ENCODE results near the gene MRPL43.

MRPL43 gene

GRCh38 chr10:101019440-101019703 lies 32.1 kb upstream of the MRPL43 start:
- no peak for DNase-seq

DNA sequence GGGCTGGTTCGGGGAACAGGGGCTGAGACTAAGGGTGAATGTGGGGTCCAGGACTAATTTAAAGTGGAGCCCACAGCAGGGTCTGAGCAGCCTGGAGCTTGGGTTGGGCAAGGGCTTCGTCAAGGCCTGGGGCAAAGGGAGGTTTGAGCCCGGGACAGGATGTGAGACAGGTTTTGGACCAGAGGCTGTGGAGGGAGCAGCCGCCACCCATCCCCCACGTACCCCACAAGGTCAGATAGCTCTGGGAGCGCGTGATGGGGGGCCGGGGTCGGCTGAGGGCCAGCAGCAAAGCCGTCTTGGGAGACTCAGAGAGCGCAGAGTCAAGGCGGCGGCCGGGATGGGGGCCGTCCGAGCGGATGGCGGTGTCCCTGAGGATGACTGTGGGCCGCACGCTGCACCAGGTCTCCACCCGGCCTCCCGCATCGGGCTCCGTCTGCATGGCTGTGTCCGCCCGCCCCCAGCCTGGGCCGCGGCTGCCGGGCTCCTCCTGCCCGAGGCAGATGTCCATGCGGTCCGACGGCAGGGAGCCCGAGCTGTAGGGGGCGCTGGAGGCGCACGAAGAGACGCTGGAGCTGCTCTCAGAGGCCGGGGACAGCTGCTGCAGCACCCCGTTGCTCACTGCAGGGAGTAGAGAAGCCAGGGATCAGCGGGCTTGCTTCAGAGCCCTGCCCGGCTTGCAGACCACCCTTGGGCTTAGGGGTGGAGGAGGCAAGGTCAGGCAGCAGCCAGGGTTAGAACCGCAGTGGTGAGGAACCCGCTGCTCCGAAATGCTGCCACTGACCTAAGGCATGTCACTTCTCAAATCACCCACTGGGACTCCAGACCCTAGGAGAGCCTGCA lies 31.5 kb upstream of the MRPL43 start:
- DNase-seq: peak in 4 of 5 donors; percentile 48 to 73 (median 55)

DNA sequence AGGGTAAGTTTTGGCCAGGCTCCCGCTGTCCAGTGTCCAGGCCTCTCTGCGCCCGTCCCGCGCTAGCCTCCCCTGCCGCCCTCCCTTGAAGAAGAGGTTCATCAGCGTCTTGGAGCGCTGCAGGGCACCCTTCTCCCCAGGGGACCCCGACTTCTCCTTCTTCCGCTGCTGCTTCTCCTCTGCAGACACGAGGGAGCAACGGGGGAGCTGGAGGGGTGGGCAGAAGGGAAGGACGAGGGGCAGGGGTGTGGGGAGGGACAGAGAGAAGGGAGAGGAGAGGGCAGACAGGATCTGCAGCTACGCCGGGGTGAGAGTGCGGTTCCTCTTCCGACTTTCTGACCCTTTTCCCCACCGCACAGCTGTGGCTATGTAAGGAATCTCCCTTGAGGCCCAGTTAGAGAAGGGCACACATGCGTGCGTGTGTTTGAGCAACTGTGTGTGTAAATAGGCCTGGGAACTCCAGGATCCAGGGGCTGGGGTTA lies 30.9 kb upstream of the MRPL43 start:
- DNase-seq: no peak

DNA sequence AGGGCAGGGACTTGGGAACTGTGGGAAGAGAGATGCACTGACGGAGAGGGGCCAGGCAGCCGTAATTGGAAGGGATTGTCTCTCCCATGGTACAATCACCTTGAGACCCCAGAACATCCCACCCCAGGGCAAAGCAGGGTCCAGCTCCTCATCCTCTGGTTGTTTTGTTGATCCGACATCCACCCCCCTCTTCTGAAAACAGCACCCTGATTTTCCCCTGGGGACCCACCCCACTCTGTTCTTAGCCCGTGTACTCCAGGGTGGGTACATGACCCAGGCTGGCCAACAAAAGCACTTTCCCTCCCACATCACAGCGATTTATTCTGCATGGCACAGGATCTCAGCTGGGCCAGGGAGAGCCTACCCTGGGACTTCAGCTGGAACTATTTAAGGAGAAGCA lies 29.5 kb upstream of the MRPL43 start:
- no peak for DNase-seq

GRCh38 chr10:101015582-101015973 lies 28.3 kb upstream of the MRPL43 start:
- no peak for DNase-seq

- no peak for DNase-seq
These were observed 27.8 kb upstream of the MRPL43 start for GRCh38 chr10:101014966-101015581.

DNA sequence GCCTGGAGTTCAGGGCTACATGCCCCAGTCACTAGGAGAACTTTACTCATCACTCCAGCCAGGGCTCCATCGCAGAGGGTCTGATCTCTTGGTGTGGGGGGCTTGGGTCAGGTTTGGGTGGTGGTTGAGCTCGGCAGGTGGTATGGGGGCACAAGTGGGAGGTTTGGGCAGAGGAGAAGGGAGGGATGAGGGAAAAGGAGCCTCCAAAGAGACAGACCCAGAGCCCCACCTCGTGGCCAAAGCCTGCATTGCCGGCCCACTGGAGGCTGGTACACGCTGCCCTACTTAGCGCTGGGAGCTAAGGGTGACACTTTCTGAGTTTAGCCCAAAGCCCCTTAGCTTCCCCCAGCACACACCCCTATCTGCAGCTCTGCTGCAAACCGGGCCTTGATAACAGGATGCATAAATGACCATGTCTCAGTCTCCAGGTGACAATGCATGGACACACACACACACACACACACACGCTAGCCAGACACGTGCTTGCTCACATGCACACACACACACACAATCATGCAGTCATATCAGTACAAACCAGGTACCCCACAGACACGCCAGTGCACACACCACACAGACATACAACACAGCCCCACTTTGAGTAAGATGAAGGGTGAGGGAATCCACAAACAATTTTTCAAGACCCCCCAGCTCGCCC lies 27.1 kb upstream of the MRPL43 start:
- peak; percentile 40 to 73 (median 59) for DNase-seq

DNA sequence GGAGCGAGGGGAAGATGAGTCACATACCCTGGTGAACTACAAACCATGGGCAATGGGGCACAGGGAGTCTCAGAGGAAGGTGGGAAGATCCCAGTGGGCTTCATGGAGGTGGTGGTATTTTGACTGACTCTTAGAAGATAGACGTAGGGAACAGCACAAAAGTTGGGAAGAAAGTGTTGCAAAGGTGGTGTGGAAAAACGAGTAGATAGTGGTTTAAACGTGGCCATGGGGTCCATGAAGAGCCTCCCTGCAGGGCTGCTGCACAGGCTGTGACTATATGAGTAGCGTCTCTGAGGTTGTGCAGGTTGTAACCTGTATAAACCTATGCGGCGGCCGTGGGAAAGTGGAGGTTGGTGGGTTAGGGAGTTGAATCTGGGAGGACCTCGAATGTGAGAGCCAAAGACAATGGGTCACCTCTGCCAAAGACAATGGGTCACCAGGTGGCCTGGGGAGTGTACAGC lies 26.1 kb upstream of the MRPL43 start:
- DNase-seq: no peak

- DNase-seq: peak; percentile 47 to 79 (median 61)
These were observed 25.4 kb upstream of the MRPL43 start for GRCh38 chr10:101012525-101013364.

GRCh38 chr10:101011517-101012423 lies 24.5 kb upstream of the MRPL43 start:
- no peak for DNase-seq

GRCh38 chr10:101010329-101010728 lies 23.0 kb upstream of the MRPL43 start:
- DNase-seq: no peak

- no peak for DNase-seq
These were observed 21.6 kb upstream of the MRPL43 start for GRCh38 chr10:101008823-101009423.

DNA sequence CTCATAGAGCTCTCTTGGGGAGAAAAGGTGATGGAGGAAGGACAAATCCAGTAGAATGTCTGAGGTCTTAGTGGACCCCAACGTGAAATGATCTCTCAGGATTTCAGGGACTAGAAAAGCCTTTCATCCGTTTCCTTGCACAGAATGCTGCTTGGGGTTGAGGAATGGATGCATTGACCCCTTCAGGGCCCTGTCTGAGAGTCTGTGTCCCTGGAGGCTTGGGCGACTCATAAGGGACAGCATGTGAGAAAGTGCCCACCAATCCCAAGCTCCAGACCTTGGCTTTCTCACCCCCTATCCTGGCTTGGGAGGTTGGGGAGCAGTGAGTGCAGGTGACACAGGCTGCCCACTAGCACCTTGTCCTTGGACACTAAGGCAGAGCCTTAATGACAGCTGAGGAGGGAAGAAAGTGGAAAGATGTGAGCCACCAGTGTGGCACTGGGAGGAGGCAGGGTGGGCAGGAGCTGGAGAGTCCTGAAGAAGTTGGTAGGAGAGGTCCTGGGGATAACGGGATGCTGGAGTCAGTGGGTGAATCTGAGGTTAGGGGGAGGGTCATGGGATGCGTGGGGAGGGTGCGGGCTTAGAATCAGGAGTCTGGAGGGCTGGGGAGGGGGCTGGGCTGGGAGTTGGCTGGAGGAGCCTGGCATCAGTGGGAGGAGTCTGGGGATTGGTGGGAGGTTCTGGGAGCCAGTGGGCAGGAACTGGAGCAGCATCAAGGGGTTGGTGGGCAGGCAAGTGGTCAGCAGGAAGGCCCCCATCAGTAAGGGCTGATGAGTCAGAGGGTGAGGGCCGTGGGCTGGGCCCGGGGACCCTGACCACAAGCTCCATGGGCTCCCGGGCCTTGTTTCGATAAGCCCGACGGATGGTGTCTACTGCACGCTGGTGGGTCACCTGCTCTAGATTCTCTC lies 20.9 kb upstream of the MRPL43 start:
- DNase-seq: no peak

- DNase-seq: no peak
These were observed 19.9 kb upstream of the MRPL43 start for GRCh38 chr10:101007099-101007711.

DNA sequence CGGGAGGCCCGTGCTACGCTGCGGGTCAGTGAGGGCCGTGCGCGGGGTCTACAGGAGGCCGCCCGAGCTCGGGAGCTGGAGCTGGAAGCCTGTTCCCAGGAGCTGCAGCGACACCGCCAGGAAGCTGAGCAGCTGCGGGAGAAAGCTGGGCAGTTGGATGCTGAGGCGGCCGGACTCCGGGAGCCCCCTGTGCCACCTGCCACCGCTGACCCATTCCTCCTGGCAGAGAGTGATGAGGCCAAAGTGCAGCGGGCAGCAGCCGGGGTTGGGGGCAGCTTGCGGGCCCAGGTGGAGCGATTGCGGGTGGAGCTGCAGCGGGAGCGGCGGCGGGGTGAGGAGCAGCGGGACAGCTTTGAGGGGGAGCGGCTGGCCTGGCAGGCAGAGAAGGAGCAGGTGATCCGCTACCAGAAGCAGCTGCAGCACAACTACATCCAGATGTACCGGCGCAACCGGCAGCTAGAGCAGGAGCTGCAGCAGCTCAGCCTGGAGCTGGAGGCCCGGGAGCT lies 19.3 kb upstream of the MRPL43 start:
- DNase-seq: no peak

- DNase-seq: no peak
These were observed 18.7 kb upstream of the MRPL43 start for GRCh38 chr10:101005869-101006567.

- DNase-seq: no peak
These were observed 18.1 kb upstream of the MRPL43 start for GRCh38 chr10:101005361-101005760.

DNA sequence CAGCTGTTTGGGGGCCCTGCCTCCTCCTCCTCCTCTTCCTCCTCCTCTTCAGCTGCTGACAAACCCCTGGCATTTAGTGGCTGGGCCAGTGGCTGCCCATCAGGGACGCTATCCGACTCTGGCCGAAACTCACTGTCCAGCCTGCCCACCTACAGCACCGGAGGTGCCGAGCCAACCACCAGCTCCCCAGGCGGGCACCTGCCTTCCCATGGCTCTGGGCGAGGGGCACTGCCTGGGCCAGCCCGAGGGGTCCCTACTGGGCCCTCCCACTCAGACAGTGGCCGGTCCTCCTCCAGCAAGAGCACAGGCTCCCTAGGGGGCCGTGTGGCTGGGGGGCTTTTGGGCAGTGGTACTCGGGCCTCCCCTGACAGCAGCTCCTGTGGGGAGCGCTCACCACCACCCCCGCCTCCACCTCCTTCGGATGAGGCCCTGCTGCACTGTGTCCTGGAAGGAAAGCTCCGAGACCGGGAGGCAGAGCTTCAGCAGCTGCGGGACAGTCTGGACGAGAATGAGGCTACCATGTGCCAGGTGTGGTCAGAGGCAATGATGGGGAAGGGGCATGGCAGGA lies 16.4 kb upstream of the MRPL43 start:
- DNase-seq: no peak

- no peak for DNase-seq
These were observed 15.2 kb upstream of the MRPL43 start for GRCh38 chr10:101002456-101002855.
